Measurements from ENCODE around the gene COA3. TPM values are rescaled to one million over a fixed set of nuclear protein-coding genes. Genes with fewer than 3 reads are reported as not detected.
"Not testable (repeated sequence)": the region's sequence is repeated elsewhere in the genome, so short reads cannot be mapped to it uniquely, and the experiment has no call there.

COA3 gene
- total and polyA plus RNA-seq, 2 donors = 57.5 to 89.9 TPM

DNA sequence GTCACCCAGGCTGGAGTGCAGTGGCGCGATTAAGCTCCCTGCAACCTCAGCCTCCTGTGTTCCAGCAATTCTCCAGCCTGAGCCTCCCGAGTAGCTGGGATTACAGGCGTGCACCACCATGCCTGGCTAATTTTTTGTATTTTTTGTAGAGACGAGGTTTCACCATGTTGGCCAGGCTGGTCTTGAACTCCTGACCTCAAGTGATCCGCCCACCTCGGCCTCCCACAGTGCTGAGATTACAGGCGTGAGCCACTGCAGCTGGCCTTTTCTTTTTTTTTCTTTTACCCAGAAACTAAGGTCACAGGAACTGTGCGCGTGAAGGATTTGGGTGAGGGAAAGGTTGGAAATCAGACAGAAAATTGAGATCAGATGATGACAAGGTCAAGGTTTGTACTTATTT is 28.5 kb downstream of the COA3 start:
- DNase-seq (ENCODE audit: extremely low spot score); H3K36me3 ChIP-seq (ENCODE audit: insufficient read depth); H3K4me1 ChIP-seq (ENCODE audit: insufficient read depth); H3K4me3 ChIP-seq (ENCODE audit: low read depth, low read length); H3K27ac ChIP-seq (ENCODE audit: low read depth): not testable (repeated sequence)
- WGBS = 74% methylated on average over 10 of the region's 10 CpGs

DNA sequence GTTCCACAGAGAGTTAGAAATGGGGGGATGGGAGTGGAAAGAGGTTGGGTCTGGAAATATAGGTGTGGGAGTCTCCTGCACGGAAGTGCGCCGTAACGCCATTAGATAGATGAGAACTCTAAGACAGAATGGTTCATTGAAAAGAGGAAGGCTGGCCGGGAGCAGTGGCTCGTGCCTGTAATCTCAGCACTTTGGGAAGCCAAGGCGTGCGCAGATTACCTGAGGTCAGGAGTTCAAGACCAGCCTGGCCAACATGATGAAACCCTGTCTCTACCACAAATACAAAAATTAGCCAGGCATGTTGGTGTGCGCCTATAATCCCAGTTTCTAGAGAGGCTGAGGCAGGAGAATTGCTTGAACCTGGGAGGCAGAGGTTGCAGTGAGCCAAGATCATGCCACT is 30.5 kb downstream of the COA3 start:
- not testable (repeated sequence) for H3K4me1 ChIP-seq (ENCODE audit: insufficient read depth); DNase-seq (ENCODE audit: extremely low spot score); H3K4me3 ChIP-seq (ENCODE audit: low read depth, low read length); H3K36me3 ChIP-seq (ENCODE audit: insufficient read depth); H3K27ac ChIP-seq (ENCODE audit: low read depth)
- WGBS = 77% methylated on average over 9 of the region's 9 CpGs

DNA sequence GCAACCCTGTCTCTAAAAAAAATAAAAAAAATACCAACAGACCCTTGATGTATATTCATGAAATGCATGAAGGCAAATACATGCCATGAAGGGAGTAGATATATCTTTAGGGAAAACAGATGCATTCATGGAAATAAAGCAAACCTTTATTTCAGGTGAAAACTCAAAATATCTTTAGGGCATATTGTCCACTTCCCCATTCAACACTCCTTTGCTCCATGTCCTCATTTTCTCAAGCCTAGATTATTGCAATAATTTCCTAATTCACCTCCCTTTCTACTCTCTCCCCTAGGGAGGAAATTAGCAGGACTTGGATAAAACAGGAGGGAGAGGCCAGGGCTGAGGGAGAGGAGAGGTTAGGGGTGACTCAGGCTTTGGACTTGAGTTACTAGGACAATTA is 31.0 kb downstream of the COA3 start:
- no peak overlapping the region for H3K27ac ChIP-seq (ENCODE audit: low read depth)
- H3K4me3 ChIP-seq (ENCODE audit: low read depth, low read length) = no peak overlapping the region
- no peaks in the 10 kb centered on the region for H3K4me1 ChIP-seq (ENCODE audit: insufficient read depth)
- DNase-seq (ENCODE audit: extremely low spot score) = no peak
- no peaks in the 10 kb centered on the region for H3K36me3 ChIP-seq (ENCODE audit: insufficient read depth)

DNA sequence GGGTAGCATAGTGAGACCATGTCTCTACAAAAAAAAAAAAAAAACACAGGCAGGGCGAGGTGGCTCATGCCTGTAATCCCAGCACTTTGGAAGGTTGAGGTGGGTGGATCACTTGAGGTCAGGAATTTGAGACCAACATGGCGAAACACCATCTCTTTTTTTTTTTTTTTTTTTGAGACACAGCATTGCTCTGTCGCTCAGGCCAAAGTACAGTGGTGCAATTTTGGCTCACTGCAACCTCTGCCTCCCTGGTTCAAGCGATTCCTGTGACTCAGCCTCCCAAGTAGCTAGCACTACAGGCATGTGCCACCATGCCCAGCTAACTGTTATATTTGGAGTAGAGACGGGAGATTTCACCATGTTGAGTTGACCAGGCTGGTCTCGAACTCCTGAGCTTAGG is 32.4 kb downstream of the COA3 start:
- H3K36me3 ChIP-seq (ENCODE audit: insufficient read depth) = no peaks in the 10 kb centered on the region
- no peak for DNase-seq (ENCODE audit: extremely low spot score)
- H3K27ac ChIP-seq (ENCODE audit: low read depth) = no peak overlapping the region
- no peak overlapping the region for H3K4me3 ChIP-seq (ENCODE audit: low read depth, low read length)
- 82% methylated on average over 6 of the region's 6 CpGs for WGBS
- no peaks in the 10 kb centered on the region for H3K4me1 ChIP-seq (ENCODE audit: insufficient read depth)

DNA sequence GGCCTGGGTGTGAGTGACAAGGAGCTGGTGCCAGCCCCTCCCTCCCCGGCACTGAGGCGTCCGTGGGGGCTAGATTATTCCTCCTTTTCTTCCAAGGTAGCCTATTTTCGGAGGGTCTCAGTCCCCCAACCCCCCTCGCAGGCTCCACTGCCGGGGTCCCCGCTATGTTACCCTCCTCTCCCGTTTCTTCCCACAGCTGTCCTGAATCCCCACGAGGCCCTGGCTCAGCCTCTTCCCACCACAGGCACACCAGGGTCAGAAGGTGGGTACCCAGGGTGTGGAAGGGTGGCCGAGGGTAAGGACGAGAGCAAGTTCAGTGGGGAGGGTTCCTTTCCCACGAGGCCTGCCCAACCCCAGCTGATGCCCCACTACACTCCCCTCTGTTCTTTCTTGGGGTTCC is 36.9 kb downstream of the COA3 start:
- Histone ChIP-seq H3K4me3 (ENCODE audit: low read depth, low read length) (peak overlapping the region; percentile 62), H3K4me1 (ENCODE audit: insufficient read depth) (no peaks in the 10 kb centered on the region), H3K27ac (ENCODE audit: low read depth) (no peak overlapping the region), H3K36me3 (ENCODE audit: insufficient read depth) (no peaks in the 10 kb centered on the region)
- DNase-seq (ENCODE audit: extremely low spot score) = no peak
- 42% methylated on average over 12 of the region's 12 CpGs for WGBS

DNA sequence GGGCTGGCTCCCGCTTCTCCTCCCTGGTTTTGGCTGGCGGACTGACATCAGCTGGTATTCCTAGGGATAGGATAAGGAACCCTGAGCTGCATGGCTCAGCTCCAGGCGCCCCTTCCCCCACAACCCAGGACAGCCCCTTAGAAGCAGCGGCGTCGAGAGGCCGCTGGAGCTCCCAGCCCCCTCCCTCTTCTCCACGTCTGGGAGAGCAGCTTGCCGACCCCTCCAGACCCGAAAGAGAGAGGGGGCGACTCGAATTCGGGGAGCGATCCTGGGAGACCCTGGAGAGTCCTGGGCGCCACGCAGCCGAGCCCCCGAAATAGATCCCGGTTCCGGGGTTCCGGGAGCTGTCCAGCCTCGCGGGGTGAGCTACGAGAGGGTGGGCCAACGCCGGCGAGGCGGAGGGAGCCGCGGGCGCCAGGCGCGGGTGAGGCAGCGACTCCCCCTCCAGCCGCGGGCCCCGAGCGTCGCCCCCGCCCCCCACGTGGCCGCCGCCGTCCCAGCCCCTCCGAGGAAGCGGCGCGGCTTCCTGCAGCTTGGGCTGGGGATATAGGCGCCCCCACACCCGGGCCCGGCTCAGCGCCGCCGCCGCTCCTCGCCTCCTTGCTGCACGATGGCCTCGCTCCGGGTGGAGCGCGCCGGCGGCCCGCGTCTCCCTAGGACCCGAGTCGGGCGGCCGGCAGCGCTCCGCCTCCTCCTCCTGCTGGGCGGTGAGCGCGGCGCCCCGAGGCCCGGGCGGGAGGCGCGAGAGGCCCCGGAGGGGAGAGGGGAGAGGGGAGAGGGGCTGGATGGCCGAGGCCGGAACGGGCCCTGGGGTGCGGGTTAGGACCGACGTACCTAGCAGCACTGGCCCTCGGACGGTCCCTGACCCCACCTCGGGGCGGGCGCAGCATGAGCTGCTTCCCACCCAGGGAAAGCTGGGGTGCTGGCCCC is 37.6 kb downstream of the COA3 start, which contains the start of gene RAMP2:
TSS of gene RAMP2 (plus strand) at position 576 of the 930 bp plus-strand sequence. CDS start at position 611, 35 bp downstream.
- 2% methylated on average over 90 of the region's 92 CpGs for WGBS
- Histone ChIP-seq H3K4me3 (ENCODE audit: low read depth, low read length) (peak within 1 kb of the TSS; percentile 62), H3K4me1 (ENCODE audit: insufficient read depth) (no peaks in the 10 kb centered on the region), H3K27ac (ENCODE audit: low read depth) (no peak within 1 kb of the TSS), H3K36me3 (ENCODE audit: insufficient read depth) (no peaks in the 10 kb centered on the region)
- no peak for DNase-seq (ENCODE audit: extremely low spot score)

DNA sequence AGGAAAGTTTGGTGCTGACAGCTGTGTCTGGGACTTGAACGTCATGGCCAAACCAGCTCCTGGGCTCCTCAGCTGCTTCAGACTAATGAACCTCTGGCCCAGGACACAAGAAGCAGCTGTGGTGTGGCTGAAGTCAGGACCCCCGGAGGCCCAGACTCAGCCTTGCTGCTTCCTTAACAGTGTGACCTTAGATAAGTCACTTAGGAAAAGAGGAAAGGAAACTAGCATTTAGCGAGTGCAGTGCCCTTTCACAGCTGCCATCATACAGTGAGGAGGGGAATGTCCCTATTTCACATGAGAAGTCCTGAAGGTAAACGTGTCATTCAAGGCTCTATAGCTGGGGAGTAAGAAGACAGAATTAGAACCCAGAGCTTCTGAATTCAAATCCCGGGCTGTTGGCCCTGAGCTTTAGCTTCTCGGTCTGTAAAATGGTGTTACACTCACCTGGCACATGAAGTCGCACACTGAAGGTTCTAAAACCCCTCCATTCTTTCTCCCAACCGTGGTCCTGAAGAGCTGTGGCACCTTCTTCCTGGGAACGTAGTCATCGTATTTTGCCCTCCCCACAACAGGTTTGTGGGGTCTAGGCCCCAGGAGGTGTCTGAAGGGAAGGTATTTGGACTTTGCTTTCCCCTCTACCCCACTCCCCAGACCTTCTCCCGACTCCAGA is 38.4 kb downstream of the COA3 start:
- H3K4me3 ChIP-seq (ENCODE audit: low read depth, low read length) = no peak overlapping the region
- H3K27ac ChIP-seq (ENCODE audit: low read depth) = no peak overlapping the region
- no peaks in the 10 kb centered on the region for H3K4me1 ChIP-seq (ENCODE audit: insufficient read depth)
- H3K36me3 ChIP-seq (ENCODE audit: insufficient read depth) = no peaks in the 10 kb centered on the region
- DNase-seq (ENCODE audit: extremely low spot score) = no peak
- WGBS = 49% methylated on average over 11 of the region's 11 CpGs

DNA sequence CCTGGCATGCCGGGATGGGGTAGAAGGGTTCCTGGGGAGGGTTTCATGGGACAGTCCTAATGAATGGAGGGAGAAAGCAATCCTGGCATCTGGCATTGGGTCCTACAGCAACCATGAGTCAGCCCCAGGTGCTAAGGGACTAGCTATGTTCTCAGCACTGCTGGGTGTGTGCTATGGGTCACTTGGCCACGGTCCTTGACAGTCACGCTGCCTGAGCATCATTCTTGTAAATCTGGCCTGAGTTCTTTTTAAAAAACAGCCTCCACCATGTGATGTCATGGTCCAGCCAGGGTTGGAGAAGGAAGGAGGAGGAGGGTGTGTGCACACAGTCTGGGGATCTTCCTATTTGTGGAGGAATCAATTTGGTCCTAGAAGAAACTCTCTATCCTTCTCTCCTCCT is 43.7 kb downstream of the COA3 start:
- Histone ChIP-seq H3K4me1 (ENCODE audit: insufficient read depth) (no peaks in the 10 kb centered on the region), H3K4me3 (ENCODE audit: low read depth, low read length) (no peak overlapping the region), H3K27ac (ENCODE audit: low read depth) (no peak overlapping the region), H3K36me3 (ENCODE audit: insufficient read depth) (no peaks in the 10 kb centered on the region)
- no peak for DNase-seq (ENCODE audit: extremely low spot score)
- 76% methylated on average over 3 of the region's 3 CpGs for WGBS

DNA sequence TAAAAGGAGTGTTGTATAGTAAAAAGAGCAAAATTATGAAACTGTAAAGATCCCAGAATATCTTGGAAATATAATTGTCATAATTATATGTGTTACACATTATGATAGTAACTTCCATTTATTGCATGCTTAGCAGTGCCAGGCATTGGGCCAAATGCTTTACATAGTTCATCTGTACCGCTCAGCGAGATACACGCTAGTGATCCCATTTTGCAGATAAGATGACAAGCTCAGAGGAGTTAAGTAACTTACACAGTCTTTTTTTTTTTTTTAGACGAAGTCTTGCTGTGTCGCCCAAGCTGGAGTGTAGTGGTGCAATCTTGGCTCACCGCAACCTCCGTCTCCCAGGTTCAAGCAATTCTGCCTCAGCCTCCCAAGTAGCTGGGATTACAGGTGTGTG is 46.9 kb downstream of the COA3 start:
- no peak overlapping the region for H3K27ac ChIP-seq (ENCODE audit: low read depth)
- DNase-seq (ENCODE audit: extremely low spot score) = no peak
- no peaks in the 10 kb centered on the region for H3K4me1 ChIP-seq (ENCODE audit: insufficient read depth)
- H3K4me3 ChIP-seq (ENCODE audit: low read depth, low read length) = no peak overlapping the region
- WGBS = 37% methylated on average over 7 of the region's 7 CpGs
- H3K36me3 ChIP-seq (ENCODE audit: insufficient read depth) = no peaks in the 10 kb centered on the region

DNA sequence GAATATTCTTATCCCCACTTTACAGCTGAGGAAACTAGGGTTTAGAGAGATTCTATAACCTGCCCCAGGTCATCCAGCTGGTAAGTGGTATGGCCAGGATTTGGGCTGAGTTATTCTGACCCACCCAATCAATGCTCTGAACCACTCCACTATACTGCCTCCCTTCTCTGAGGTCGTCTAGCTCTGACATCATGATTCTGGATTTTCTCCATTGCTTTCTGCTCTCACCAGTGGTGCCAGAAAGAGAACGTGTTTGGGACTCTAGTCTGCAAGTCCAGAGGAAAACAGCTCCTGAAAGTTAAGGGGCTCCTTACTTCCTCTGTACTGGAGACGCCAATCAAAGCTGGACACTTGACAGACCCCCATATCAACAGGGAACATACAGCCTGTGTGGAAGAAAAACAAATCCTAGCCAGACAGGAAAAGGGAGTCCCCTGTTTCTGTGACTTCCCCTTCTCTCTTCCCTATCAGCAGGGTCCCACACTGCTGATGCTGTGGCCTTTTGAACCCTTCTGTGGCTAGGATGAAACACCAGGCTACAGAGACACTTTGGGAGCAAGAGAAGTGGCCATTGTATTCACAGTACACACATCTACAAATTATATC is 47.7 kb downstream of the COA3 start:
- H3K27ac ChIP-seq (ENCODE audit: low read depth) = no peak overlapping the region
- DNase-seq (ENCODE audit: extremely low spot score) = no peak
- H3K4me1 ChIP-seq (ENCODE audit: insufficient read depth) = no peaks in the 10 kb centered on the region
- 29% methylated on average over 3 of the region's 3 CpGs for WGBS
- H3K36me3 ChIP-seq (ENCODE audit: insufficient read depth) = no peaks in the 10 kb centered on the region
- no peak overlapping the region for H3K4me3 ChIP-seq (ENCODE audit: low read depth, low read length)

DNA sequence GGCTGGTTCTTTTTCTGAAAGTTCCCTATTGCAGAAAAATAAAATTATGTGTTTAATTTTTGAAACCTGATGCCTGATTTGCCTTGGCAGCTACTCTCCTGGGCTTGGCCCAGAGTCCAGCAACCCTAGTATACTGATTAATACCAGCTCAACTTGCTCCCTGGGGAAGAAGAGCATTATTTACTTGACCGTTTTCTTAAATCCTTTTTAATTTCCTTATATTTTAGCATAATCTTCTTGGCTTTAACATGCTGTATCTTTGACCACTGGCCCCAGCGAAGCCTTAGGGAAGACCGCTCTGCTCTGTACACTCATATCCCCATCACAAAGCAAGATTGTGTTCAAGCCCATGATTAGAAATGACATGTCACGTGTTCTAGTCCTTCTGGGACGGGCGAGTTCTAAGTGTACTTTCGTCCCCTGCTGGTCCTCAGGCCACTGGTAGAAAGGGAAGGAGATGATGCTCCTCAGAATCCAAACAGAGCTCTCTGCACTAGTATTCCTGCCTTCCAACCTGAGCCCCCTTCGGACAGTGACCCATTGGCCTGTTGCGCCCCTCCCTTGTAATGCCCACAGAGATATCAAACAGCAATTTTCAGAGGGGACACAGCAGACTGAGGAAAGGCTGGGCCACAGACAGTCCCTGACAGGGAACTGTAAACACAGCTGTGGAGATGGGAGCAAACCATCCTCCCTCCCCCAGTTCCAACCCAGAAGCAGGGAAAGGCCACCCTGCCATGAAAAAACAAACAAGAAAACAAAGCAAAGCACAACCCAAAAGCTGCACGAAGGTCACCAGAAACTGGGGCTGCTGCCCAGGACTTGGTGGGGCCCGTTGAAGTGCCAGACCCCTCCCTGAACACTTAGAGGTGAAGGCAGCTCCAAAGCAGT is 49.4 kb downstream of the COA3 start:
- peak overlapping the region; percentile 38 for H3K27ac ChIP-seq (ENCODE audit: low read depth)
- H3K36me3 ChIP-seq (ENCODE audit: insufficient read depth) = no peaks in the 10 kb centered on the region
- no peak for DNase-seq (ENCODE audit: extremely low spot score)
- H3K4me3 ChIP-seq (ENCODE audit: low read depth, low read length) = no peak overlapping the region
- 62% methylated on average over 11 of the region's 11 CpGs for WGBS
- no peaks in the 10 kb centered on the region for H3K4me1 ChIP-seq (ENCODE audit: insufficient read depth)

DNA sequence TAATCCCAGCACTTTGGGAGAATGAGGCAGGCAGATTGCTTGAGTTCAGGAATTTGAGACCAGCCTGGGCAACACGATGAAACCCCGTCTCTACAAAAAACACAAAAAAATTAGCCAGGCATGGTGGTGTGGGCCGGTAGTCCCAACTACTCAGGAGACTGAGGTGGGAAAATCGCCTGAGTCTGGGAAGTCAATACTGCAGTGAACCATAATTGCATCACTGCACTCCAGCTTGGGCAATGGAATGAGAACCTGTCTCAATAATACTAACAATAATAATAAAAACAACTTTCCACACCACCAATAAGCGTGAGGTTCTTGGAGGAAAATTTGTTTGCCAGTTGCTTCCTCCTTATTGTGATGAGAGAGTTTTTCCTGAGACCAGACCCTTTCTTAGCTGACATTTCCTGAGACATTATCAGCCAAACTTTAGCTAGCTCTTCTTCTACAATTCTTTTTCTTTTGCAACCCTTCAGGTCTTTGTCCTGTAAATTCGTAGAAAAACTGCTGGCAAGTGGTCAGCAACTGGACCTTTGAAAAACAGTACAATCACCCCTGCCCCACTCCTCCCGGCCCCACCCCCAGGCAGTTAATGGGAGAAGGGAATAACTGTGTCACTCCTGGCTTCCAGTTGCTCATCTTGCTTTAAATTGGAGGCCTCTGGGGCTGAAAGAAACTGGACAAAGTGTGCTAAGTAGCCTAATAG is 50.1 kb downstream of the COA3 start:
- H3K27ac ChIP-seq (ENCODE audit: low read depth) = no peak overlapping the region
- 56% methylated on average over 7 of the region's 7 CpGs for WGBS
- H3K36me3 ChIP-seq (ENCODE audit: insufficient read depth) = no peaks in the 10 kb centered on the region
- DNase-seq (ENCODE audit: extremely low spot score) = no peak
- H3K4me1 ChIP-seq (ENCODE audit: insufficient read depth) = no peaks in the 10 kb centered on the region
- no peak overlapping the region for H3K4me3 ChIP-seq (ENCODE audit: low read depth, low read length)
